Hepatocyte (in vitro differentiated cells): ENCODE data around the gene LBHD2. TPM values are rescaled to one million over a fixed set of nuclear protein-coding genes. Genes with fewer than 3 reads are reported as not detected.
"Not testable (repeated sequence)": the region's sequence is repeated elsewhere in the genome, so short reads cannot be mapped to it uniquely, and the experiment has no call there.

ENCODE experiments used
- DNase-seq: peaks from one replicate; pipeline ENCODE4 v3.0.0-alpha.2; 2016; ENCODE audit warnings: low spot score
- H2AFZ ChIP-seq: fragments of 200-600 bp; sonication (generic); 2 replicates; pipeline ENCODE4 v1.6.0; 2016; ENCODE audit warnings: antibody characterized with exemption, mild to moderate bottlenecking
- H3K27ac ChIP-seq: fragments of 200-600 bp; sonication (generic); 2 replicates; pipeline ENCODE4 v1.5.1; 2016; ENCODE audit warnings: mild to moderate bottlenecking
- H3K27me3 ChIP-seq: fragments of 200-600 bp; sonication (generic); 2 replicates; pipeline ENCODE4 v1.6.1; 2016
- H3K36me3 ChIP-seq: fragments of 200-600 bp; sonication (generic); replicated peaks from 2 replicates; pipeline ENCODE4 v1.5.1; 2016; ENCODE audit warnings: low read depth; ENCODE audit not compliant: insufficient read depth
- H3K4me1 ChIP-seq: fragments of 200-600 bp; sonication (generic); 2 replicates; pipeline ENCODE4 v1.5.1; 2016; ENCODE audit warnings: mild to moderate bottlenecking, moderate library complexity; ENCODE audit not compliant: insufficient read depth
- H3K4me2 ChIP-seq: fragments of 200-600 bp; sonication (generic); 2 replicates; pipeline ENCODE4 v1.6.0; 2016
- H3K4me3 ChIP-seq: fragments of 200-600 bp; sonication (generic); 2 replicates; pipeline ENCODE4 v1.5.1; 2016; ENCODE audit warnings: mild to moderate bottlenecking
- H3K79me2 ChIP-seq: fragments of 200-600 bp; sonication (generic); 2 replicates; pipeline ENCODE4 v1.6.0; 2017; ENCODE audit warnings: mild to moderate bottlenecking
- H3K9me2 ChIP-seq: fragments of 200-600 bp; sonication (generic); replicated peaks from 2 replicates; pipeline ENCODE4 v1.6.0; 2017; ENCODE audit warnings: mild to moderate bottlenecking; ENCODE audit not compliant: insufficient read depth
- H3K9me3 ChIP-seq: fragments of 200-600 bp; sonication (generic); 2 replicates; pipeline ENCODE4 v1.5.1; 2016; ENCODE audit warnings: low read depth, mild to moderate bottlenecking
- H4K20me1 ChIP-seq: fragments of 200-600 bp; sonication (generic); 2 replicates; pipeline ENCODE4 v1.6.0; 2016; ENCODE audit warnings: mild to moderate bottlenecking; ENCODE audit not compliant: insufficient read depth, poor library complexity, severe bottlenecking
- CTCF ChIP-seq: fragments of 200-600 bp; sonication (generic); IDR thresholded peaks from 2 replicates; pipeline ENCODE4 v1.5.1; 2016; ENCODE audit warnings: antibody characterized with exemption, mild to moderate bottlenecking; ENCODE audit not compliant: poor library complexity
- EZH2 ChIP-seq: fragments of 200-600 bp; sonication (generic); IDR thresholded peaks from 2 replicates; pipeline ENCODE4 v1.6.1; 2016; ENCODE audit warnings: antibody characterized with exemption, mild to moderate bottlenecking, borderline replicate concordance
- EZH2phosphoT487 ChIP-seq: fragments of 200-600 bp; sonication (generic); IDR thresholded peaks from one replicate; pipeline ENCODE4 v1.6.1; 2018; ENCODE audit warnings: antibody characterized with exemption, mild to moderate bottlenecking, low read depth, moderate library complexity; ENCODE audit not compliant: unreplicated experiment, severe bottlenecking
- WGBS: methylation state at CpG from one replicate; pipeline ENCODE4 v1.1.6; 2016; ENCODE audit warnings: low lambda C conversion rate; ENCODE audit errors: missing lambda C conversion rate; 5-methylcytosine and 5-hydroxymethylcytosine counted together
- polyA plus RNA-seq: library from polyadenylated mRNA; unstranded; fragments of >200 nt; fragmentation: Nextera tagmentation; extraction: Ambion mirVana; gene quantifications from 2 replicates; pipeline ENCODE4 v1.2.1, GENCODE V29; 2016
- total RNA-seq: library from RNA; depleted of rRNA; stranded (reverse); fragments of >200 nt; gene quantifications from 2 replicates; pipeline ENCODE4 v1.2.3, GENCODE V29; 2014

Gene LBHD2
- total and polyA plus RNA-seq, 2 experiments from 2014 or later: 0.21 TPM; not detected in 1

- Histone ChIP-seq H4K20me1 (no peaks in the 10 kb centered on the region), H3K36me3 (no peaks in the 10 kb centered on the region), H2AFZ (no peak overlapping the region), H3K4me2 (no peak overlapping the region), H3K9me2 (no peaks in the 10 kb centered on the region), H3K4me1 (peaks cover 6% of the 10 kb centered on the region), H3K27ac (no peak overlapping the region), H3K4me3 (no peak overlapping the region), H3K79me2 (no peaks in the 10 kb centered on the region), H3K9me3 (no peaks in the 10 kb centered on the region), H3K27me3 (no peaks in the 10 kb centered on the region)
- TF ChIP-seq EZH2 (no peak), CTCF (no peak), EZH2phosphoT487 (no peak)
- DNase-seq: no peak
- 86% methylated on average over 16 of the region's 17 CpGs for WGBS
These were observed 32.6 kb downstream of the LBHD2 start for GRCh38 chr14:103116636-103117035.

GRCh38 chr14:103117499-103117898 is 33.5 kb downstream of the LBHD2 start:
- not testable (repeated sequence) for H3K9me3 ChIP-seq, H3K9me2 ChIP-seq, H3K4me3 ChIP-seq, DNase-seq, H3K4me2 ChIP-seq, H3K79me2 ChIP-seq, H3K27ac ChIP-seq, H4K20me1 ChIP-seq, H3K36me3 ChIP-seq, H3K27me3 ChIP-seq, H2AFZ ChIP-seq
- peaks cover 15% of the 10 kb centered on the region for H3K4me1 ChIP-seq
- 100% methylated on average over 7 of the region's 7 CpGs for WGBS

GRCh38 chr14:103118018-103118662 is 34.1 kb downstream of the LBHD2 start:
- DNase-seq: no peak
- Histone ChIP-seq H3K36me3 (no peaks in the 10 kb centered on the region), H3K9me2 (no peaks in the 10 kb centered on the region), H3K27me3 (no peaks in the 10 kb centered on the region), H3K4me2 (no peak overlapping the region), H2AFZ (no peak overlapping the region), H3K4me1 (peaks cover 21% of the 10 kb centered on the region), H3K9me3 (no peaks in the 10 kb centered on the region), H3K79me2 (no peaks in the 10 kb centered on the region), H4K20me1 (no peaks in the 10 kb centered on the region), H3K4me3 (no peak overlapping the region), H3K27ac (no peak overlapping the region)
- no peak for TF ChIP-seq EZH2
- no peak for TF ChIP-seq CTCF
- no peak for TF ChIP-seq EZH2phosphoT487
- WGBS: 63% methylated on average over 9 of the region's 10 CpGs

- H3K27me3 ChIP-seq: no peaks in the 10 kb centered on the region
- no peaks in the 10 kb centered on the region for H3K79me2 ChIP-seq
- H4K20me1 ChIP-seq: no peaks in the 10 kb centered on the region
- H3K4me2 ChIP-seq: no peak overlapping the region
- 87% methylated on average over 9 of the region's 9 CpGs for WGBS
- H3K27ac ChIP-seq: no peak overlapping the region
- H3K36me3 ChIP-seq: no peaks in the 10 kb centered on the region
- no peak for DNase-seq
- no peak overlapping the region for H2AFZ ChIP-seq
- H3K4me1 ChIP-seq: peaks cover 28% of the 10 kb centered on the region
- H3K9me3 ChIP-seq: no peaks in the 10 kb centered on the region
- no peaks in the 10 kb centered on the region for H3K9me2 ChIP-seq
- no peak overlapping the region for H3K4me3 ChIP-seq
- no peak for TF ChIP-seq CTCF
- no peak for TF ChIP-seq EZH2phosphoT487
- TF ChIP-seq EZH2: no peak
These were observed 34.8 kb downstream of the LBHD2 start for GRCh38 chr14:103118663-103119404.

- not testable (repeated sequence) for H3K27me3 ChIP-seq, DNase-seq, H3K79me2 ChIP-seq, H3K36me3 ChIP-seq, H3K9me3 ChIP-seq, H2AFZ ChIP-seq, H3K9me2 ChIP-seq, H3K4me2 ChIP-seq, H3K4me3 ChIP-seq, H4K20me1 ChIP-seq, H3K27ac ChIP-seq
- WGBS: 94% methylated on average over 8 of the region's 8 CpGs
- H3K4me1 ChIP-seq: peaks cover 30% of the 10 kb centered on the region
These were observed 35.5 kb downstream of the LBHD2 start for GRCh38 chr14:103119527-103119926.
